ENCODE data around the gene SPOCK1.
"Not testable (repeated sequence)": the region's sequence is repeated elsewhere in the genome, so short reads cannot be mapped to it uniquely, and the experiment has no call there.

The SPOCK1 gene

DNA sequence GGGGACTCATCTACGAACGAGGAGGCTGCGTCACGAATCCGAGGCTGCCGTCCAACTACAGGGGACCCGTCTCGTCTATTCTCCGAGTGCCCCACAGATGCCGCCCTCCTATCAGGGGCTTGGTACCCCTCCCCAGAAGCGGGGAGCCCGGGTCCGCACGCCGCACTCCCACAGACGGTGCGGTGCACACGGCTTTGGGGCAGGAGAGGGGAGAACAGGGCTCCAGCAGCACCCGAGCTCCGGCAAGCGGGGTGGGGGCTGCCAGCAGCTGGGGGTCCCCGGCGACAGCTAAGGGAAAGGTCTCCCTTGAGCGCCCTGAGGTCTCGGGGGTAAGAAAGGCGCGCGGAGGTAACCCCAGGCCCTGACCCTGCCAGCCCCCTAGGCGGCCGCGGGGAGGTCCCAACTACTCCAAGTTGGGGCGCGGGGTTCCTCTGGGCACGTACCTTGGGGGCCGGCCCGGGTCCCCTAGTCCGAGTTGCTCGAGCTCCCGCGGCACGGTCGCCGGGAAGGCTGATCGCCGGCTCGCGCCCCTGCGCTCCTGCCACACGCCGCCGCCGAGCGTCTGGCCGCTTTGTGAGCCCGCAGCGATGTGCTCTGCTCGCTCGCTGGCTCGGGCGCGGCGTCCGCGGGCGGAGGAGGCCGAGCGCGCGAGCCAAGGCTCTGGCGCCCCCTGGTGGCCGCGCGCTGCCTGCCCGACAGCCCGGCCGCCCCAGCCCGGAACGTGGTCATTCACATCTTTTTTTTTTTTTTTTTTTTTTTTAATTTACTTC, at the start of gene SPOCK1:
Gene SPOCK1 (minus strand): TSS at position 591 of the 770 bp plus-strand sequence.
- DNase-seq (ENCODE audit: low read depth, low spot score): no peak

DNA sequence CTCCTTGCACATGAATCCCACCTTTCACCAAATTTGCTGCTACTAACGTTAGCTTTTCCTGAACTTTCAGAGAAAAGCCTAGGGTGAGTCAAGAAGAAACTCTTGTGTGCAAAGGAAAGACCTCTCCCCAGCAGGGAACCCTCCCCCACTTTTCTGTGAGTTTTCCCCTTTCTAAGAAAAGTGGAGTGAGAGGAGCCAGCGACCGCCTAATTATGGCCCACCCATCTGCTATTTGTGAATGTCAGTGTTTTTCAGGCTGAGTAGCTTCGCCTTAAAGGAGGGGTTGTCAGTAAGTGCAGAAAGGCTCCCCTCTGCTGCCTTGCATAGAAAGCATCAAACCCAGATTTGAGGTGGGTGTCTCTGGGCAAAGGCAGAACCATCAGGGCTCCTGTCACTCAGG, 46.8 kb upstream of the SPOCK1 start:
- no peak for DNase-seq (ENCODE audit: low read depth, low spot score)

DNA sequence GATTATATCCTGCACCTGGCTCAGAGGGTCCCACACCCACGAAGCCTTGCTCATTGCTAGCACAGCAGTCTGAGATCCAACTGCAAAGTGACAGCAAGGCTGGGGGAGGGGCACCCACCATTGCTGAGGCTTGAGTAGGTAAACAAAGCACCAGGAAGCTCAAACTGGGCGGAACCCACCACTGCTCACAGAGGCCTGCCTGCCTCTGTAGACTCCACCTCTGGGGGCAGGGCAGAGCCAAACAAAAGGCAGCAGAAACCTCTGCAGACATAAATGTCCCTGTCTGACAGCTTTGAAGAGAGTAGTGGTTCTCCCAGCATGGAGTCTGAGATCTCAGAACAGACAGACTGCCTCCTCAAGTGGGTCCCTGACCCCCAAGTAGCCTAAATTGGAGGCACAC, 36.3 kb upstream of the SPOCK1 start:
- DNase-seq (ENCODE audit: low read depth, low spot score): not testable (repeated sequence)

DNA sequence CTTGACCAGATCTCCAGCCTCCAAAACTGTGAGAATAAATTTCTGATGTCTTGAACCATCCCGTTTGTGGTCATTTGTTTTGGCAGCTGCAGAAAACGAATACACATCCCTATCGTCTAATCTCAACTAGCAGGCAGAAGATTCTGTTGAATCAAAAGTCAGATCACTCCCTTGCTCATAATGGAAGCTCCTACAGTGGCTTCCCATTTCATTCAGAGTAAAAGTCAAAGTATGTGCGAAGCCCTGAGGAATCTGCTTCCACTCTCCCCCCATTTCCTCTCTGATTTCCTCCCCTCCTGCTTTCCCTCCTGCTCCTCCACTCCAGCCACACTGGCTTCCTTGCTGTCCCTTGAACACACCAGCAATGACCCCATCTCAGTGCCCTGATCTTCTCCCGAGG, 34.8 kb upstream of the SPOCK1 start:
- DNase-seq (ENCODE audit: low read depth, low spot score): no peak

DNA sequence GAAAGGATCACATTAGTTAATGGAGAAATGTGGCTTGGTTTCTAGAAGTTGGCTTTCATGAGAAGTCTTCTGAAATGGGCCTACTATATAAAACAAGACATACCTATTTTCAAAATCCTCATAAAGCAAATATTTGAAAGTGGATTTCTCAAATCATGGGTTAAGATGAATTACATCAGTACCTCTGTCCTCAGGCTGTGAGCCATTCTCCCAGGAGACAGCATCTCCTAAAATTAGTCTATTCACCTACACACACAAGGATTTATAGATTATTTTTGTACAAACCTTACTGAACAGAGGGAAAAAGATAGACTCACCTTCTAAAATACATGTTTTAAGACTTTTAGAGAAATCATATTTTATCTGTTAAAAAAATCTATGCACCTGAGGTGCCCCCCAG, 32.1 kb upstream of the SPOCK1 start:
- DNase-seq (ENCODE audit: low read depth, low spot score): no peak

DNA sequence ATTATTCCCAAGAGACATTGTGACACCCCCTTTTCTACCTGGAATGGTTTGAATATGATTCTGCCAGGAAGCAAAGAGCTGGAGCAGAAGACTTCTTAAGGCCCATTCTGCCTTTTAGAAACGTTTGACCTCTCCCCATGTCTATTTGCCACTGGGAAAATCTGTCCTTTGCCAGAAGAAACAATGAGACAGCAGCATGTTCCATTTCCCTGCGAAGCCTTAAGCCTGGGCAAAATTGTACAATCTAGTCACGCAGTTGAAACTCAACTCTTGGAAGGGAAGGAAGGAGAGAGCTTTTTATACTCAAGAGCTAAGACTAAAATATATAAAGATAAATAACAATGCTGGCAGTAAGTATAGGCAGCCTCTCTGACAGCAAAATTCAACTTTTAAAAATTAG, 22.1 kb upstream of the SPOCK1 start:
- no peak for DNase-seq (ENCODE audit: low read depth, low spot score)

DNA sequence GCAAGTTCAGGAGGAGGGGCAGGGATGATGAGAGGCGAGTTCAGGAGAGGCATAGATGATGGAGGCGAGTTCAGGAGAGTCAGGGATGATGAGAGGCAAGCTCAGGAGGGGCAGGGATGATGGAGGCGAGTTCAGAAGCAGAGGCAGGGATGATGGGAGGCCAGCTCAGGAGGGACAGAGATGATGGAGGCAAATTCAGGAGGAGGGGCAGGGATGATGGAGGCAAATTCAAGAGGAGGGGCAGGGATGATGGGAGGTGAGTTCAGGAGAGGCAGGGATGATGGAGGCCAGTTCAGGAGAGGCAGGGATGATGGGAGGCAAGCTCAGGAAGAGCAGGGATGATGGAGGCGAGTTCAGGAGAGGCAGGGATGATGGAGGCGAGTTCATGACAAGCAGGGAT, 17.8 kb upstream of the SPOCK1 start:
- DNase-seq (ENCODE audit: low read depth, low spot score): no peak

DNA sequence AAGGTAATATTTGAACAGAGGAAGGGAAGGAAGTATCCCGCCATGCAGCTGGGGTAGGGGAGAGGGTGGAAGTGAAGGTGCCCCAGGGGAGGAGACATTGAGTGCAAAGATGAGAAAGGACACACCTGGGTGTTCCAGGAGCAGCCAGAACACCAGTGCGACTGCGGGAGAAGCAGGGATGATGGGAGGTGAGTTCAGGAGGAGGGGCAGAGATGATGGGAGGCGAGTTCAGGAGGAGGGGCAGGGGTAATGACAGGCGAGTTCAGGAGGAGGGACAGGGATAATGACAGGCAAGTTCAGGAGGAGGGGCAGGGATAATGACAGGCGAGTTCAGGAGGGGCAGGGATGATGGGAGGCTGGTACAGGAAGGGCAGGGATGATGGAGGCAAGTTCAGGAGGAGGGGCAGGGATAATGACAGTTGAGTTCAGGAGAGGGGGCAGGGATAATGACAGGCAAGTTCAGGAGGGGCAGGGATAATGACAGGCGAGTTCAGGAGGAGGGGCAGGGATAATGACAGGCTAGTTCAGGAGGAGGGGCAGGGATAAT, 17.2 kb upstream of the SPOCK1 start:
- DNase-seq (ENCODE audit: low read depth, low spot score): no peak

DNA sequence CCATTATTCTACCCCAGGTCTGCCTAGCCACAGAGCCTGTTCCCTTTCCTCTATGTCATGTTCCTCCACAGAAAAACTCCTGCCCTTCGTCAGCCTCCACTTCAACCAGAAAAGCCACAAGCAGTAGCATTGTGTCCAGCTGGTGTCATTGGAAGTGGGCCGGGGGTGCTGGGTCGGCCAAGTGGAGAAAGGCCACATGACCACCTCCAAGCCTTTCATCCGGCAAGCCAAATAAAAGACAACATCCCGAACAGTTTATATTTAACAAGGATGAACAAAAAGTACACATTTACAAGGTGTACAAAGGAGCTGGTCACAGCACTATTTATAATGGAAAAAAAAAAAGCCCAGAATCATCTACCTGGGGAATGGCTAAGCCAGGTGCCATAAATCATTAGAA, 16.1 kb upstream of the SPOCK1 start:
- no peak for DNase-seq (ENCODE audit: low read depth, low spot score)

DNA sequence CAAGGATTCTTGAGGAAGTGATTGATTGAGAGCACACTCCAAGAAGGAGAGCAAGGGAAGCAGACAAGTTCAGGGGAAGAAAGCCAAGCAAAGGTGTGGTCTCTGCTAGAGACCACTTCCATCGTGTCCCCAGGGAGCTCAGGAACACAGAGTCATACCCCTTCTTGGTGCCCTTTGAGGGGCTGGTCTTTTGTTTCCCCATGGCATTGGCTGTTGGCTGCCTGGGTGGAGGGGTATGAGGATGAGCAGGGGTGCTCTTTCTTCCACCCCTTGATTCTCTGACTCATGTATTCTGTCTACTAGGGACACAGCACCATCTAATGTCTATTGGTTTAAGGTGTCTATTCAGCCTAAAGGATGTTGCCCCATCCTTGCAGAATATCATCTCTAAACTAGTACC, 11.5 kb upstream of the SPOCK1 start:
- DNase-seq (ENCODE audit: low read depth, low spot score): no peak

DNA sequence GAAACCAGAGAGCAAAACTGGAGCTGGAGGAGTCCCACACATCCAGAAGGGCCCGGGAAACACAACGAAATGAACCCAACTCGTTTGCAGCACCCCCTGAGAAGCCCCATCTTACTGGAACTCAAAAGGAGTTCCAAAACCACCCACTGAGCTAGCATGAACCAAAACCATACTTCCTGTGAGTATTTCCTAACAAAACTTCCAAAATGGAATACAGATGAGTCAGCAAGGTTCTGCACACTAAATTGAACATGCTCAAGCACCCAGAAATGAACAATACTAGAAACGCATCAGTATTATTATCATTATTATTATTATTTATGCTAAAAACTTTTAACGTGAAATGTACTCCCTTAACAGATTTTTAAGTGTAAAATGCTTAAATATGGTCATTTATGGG, 8.0 kb upstream of the SPOCK1 start:
- no peak for DNase-seq (ENCODE audit: low read depth, low spot score)

DNA sequence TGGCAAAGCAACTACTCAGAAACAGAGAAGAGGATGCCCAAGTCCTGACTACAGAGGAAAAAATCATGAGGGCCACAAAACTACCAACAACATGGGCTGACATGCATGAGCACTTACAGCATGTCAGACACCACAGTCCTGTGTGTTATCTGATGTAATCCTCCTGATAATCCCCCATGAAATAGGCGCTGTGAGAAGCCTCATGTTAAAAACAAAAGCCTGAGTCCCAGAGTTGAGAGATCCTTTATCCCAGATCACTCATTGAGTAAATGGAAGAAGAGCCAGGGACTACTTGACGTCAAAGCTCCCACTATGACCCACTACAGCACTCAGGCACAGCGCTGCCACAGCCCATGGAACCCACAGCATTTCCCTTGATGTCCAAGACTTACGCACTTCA, 7.2 kb upstream of the SPOCK1 start:
- no peak for DNase-seq (ENCODE audit: low read depth, low spot score)

DNA sequence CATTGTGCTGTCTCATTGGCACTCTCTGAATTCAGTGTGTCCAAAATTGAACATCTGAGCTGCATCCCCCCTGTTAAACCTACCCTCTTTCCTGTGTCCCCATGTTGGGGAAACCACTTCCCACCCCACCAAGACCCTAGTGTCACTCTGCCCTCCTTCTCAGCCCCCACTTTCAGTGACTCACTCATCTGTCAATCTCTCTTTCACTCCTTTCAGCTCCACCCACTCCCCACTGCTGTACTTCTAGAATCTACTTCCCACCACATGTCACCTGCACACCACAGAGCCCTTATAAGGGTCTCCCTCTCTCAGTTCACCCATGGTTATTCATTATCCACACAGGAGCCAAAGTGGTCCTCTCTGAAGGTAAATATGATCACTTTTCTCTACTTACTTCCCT, 5.8 kb upstream of the SPOCK1 start:
- DNase-seq (ENCODE audit: low read depth, low spot score): no peak

DNA sequence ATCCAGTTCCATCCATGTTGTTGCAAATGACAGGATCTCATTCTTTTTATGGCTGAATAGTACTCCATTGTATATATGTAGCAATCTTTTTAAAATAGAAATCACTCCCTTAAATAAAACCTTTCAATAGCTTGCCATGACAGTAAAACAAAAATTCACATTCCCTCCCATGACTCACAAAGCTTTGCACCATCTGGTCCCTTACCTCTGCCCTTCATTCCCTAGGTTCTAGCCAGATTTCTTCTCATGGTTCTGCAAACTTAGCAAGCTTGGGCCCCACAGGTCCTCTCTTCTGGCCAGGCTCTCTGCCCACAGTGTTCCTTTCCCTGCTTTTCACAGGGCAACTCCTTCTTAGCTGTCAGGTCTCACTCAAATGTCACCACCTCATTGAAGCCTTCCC, 4.3 kb upstream of the SPOCK1 start:
- no peak for DNase-seq (ENCODE audit: low read depth, low spot score)

DNA sequence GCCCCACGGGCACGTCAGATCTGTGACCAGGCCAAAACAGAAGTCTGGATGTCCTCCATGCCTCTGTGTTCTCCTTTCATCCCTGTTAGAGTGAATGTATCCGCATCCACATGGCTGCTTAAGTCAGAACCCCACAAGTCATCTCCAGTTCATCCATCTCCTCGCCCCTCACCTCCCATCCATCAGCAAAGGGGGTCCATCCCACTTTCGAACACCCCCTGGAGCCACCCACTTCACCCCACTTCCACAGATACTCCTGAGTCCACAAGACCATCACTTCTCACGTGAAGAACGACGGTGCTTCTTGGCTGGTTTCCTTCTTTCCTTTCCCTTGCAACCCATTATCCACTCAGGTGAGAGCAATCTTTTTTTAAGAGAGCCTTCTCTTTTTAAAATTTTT, 3.5 kb upstream of the SPOCK1 start:
- no peak for DNase-seq (ENCODE audit: low read depth, low spot score)

DNA sequence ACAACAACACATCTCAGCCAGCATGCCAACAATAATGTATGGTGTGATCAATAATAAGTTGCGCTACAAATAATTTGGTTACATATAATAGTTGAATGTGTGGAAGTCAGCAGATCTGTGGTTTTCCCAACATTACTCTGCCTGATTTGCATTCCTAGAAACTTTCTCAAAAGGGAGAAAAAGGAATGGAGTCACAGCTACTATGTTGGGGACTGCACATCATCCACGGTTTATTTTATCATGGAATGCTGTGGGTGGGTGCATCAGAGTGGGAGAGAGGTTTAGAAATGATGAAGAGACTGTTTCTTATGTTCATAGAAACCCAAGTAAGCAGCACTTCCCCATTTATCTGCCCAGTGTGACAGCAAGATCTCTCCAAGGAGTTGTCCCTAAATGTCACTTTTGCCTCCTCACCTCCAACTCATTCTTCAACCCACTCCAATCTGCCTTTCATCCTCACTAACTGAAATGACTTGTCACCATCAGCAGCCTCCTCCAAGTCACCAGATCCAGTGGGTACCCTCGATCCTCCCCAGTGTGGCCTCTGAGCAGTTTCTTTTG, 2.8 kb upstream of the SPOCK1 start:
- DNase-seq (ENCODE audit: low read depth, low spot score): no peak

DNA sequence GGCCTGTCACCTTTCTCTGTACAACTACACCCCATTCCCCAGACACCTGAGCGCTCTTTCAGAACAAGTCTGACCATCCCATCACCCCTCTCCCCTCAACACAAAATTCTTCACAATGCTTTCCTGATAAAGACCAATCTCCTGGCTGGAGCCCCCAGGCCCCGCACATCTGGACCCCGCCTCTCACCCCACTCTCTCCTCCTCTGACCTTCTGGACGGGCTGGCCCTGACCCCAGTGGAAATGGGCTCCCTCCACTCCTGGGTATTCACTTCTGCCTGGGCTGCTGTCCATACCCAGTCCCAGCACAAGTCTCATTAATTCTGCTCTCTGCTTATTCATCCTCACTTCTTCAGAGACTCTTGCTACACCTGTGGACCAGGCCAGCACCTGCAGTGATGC, 2.1 kb upstream of the SPOCK1 start:
- DNase-seq (ENCODE audit: low read depth, low spot score): no peak

DNA sequence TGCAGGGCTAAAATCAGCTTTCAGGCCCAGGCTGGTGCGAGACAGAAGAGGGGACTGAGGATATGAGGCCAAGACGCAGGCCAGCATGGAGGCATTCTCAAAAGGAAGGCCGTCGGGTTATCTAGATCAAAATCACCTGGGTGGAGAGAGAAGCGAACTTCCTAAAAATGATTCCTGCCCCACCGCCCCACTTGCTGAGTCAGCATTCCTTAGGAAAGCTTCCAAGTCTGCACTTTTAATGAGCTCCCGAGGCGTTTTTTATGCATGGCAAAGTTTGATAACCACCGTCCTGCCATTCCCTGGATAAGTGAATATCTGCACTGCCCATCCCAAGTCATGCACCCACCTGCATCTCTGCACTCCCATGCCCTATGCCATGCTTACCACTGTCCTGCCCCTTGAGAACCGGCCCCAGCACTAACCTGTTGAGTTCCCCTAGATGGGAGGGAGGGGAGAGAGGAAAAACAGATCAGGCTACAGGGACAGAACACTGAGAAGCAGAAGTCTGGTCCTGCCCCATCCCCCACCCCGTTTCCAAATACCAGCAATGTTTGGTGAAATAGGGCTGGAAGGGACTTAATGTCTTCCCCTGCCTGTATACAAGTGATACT, 1.6 kb upstream of the SPOCK1 start:
- DNase-seq (ENCODE audit: low read depth, low spot score): no peak

DNA sequence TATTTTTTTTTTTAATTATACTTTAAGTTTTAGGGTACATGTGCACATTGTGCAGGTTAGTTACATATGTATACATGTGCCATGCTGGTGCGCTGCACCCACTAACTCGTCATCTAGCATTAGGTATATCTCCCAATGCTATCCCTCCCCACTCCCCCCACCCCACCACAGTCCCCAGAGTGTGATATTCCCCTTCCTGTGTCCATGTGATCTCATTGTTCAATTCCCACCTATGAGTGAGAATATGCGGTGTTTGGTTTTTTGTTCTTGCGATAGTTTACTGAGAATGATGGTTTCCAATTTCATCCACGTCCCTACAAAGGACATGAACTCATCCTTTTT, 351 bp upstream of the SPOCK1 start:
- not testable (repeated sequence) for DNase-seq (ENCODE audit: low read depth, low spot score)

DNA sequence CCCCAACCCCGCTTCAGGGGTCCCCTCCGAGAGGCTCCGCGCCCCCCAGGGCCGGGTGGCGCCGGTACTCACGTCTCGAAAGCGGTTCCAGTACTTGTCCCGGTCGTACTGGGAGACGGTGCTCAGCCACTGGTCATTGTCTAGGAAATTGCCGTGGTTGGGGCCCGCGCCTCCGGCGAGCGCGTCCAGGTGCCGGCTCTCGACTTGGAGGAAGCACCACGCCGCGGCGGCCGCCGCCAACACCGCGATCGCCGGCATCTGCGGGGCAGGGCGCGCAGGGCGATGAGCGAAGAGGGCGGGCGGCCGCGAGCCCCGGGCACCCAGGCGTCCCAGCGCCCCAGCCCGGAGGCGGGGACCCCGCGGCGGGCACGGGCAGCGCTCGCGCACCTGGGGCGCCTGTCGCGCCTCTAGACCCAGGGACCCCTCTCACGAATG, 808 bp downstream of the SPOCK1 start:
- DNase-seq (ENCODE audit: low read depth, low spot score): no peak

DNA sequence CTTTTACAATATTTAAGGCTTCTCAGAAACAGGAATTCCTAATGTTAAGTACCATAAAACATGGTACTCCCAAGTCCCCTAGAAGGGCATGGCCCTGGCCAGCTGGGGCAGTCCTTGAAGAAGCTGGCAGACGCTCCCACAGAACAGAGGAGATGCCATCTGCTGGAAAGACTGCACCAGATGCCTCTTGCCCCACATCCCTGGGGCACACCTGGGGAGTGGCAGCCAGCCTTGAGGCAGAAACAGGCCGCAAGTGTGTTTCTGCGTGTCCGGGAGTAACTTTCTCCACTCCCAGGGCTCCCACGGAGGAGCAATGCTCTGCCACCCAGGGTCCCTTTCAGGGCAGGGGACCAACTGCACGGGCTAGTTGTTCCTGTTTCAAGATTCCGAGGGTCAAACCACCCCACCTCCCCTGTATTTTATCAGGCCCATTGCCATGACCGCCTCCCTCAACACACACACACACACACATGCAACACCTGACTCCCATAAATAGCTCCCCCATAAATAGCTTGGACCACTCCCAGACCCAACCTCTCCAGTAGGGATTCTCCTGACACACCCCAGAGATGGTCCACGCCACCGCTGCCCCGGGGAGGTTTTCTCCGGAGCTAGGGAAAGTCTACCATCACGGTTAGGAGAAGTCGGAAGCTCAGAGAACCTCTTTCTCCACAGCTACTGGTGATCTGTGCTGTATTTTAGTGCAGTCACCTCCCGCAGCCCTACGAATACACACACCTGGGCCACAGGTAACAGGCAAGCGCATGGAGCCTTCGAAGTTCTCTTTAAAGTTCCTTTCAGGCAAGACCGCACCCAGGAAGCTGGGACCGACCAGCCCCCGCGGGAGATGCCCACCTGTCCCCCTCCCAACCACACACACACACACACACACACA, 1.5 kb downstream of the SPOCK1 start:
- no peak for DNase-seq (ENCODE audit: low read depth, low spot score)

DNA sequence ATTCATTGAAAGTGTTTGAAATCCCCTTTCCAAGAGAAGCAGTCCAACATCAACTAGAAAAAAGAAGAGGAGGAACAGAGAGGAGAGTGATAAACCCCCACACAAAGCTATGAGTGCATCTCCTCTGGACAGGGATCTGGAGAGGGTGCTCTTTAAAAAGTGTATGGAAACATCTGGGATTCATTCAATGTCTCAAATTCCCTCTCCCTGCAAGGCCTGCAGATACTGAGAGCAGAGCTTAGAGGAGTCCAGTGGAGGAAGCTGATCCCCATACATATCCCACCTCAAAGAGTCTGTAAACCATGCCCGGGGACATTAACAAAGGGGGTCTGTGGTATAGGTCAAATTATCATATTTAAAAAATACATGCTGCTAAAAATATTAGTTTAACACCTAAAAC, 2.2 kb downstream of the SPOCK1 start:
- DNase-seq (ENCODE audit: low read depth, low spot score): no peak
